ENCODE measurements around the gene BLVRA. TPM values are rescaled to one million over a fixed set of nuclear protein-coding genes. Genes with fewer than 3 reads are reported as not detected.

Gene BLVRA
- total and polyA plus RNA-seq, 2 donors (not counting 1 experiment from before 2014, with no cell fraction given): 5.4 to 6.9 TPM

- 100% methylated on average over 8 of the region's 10 CpGs for WGBS (ENCODE audit: insufficient coverage)
- ATAC-seq (ENCODE audit: low read depth): no peak
- no peak overlapping the region for H3K4me2 ChIP-seq (replicated peaks; ENCODE audit: low read depth, low read length, poor library complexity, severe bottlenecking)
- Mint-ChIP-seq H3K4me3 (no peak overlapping the region), H3K9me3 (ENCODE audit: insufficient read depth) (no peaks in the 10 kb centered on the region), H3K4me1 (no peaks in the 10 kb centered on the region), H3K27ac (no peak overlapping the region), H3K27me3 (no peaks in the 10 kb centered on the region)
- H3K27me3 ChIP-seq (replicated peaks in 1 of 4; ENCODE audit: control extremely low read depth in 1 of 4, control insufficient read depth in 3 of 4, insufficient read depth in 4 of 4, low read length in 3 of 4): no peaks in the 10 kb centered on the region
- H3K4me1 ChIP-seq (ENCODE audit: control insufficient read depth in 2 of 2, insufficient read depth in 2 of 2, low read length in 2 of 2): no peaks in the 10 kb centered on the region
- H2AFZ ChIP-seq (ENCODE audit: insufficient read depth, low read depth, low read length, poor library complexity, severe bottlenecking): no peak overlapping the region
- TF ChIP-seq EZH2 (IDR thresholded peaks at IDR 0.05; ENCODE audit: borderline replicate concordance, insufficient read depth, low read depth, low read length, poor library complexity, severe bottlenecking): no peak
- H3K9me3 ChIP-seq (ENCODE audit: control extremely low read depth in 1 of 3, control insufficient read depth in 2 of 3, insufficient read depth in 1 of 3, low read length in 2 of 3): no peaks in the 10 kb centered on the region
- POLR2A ChIA-PET: no interaction called here
- no peaks in the 10 kb centered on the region for H3K79me2 ChIP-seq (ENCODE audit: control insufficient read depth, insufficient read depth, low read length)
- H3K4me3 ChIP-seq (ENCODE audit: control extremely low read depth in 1 of 5, extremely low read depth in 1 of 5, insufficient read depth in 1 of 5, low read depth in 2 of 5, low read length in 4 of 5): no peak overlapping the region
- no peaks in the 10 kb centered on the region for H4K20me1 ChIP-seq (ENCODE audit: control insufficient read depth, insufficient read depth, low read length, poor library complexity, severe bottlenecking)
- H3K9ac ChIP-seq (ENCODE audit: low read length): no peak overlapping the region
- intact Hi-C loops (cut with micrococcal nuclease): no loop called here
- DNase-seq: no peak
- CTCF ChIA-PET: no interaction called here
- no peaks in the 10 kb centered on the region for H3K36me3 ChIP-seq (replicated peaks in 1 of 2; ENCODE audit: control extremely low read depth in 1 of 2, control insufficient read depth in 1 of 2, extremely low read depth in 1 of 2, insufficient read depth in 2 of 2, low read length in 1 of 2)
- H3K27ac ChIP-seq (ENCODE audit: low read length in 2 of 2): no peak overlapping the region
Observed at GRCh38 chr7:43781726-43782607, 23.5 kb downstream of the BLVRA start.

DNA sequence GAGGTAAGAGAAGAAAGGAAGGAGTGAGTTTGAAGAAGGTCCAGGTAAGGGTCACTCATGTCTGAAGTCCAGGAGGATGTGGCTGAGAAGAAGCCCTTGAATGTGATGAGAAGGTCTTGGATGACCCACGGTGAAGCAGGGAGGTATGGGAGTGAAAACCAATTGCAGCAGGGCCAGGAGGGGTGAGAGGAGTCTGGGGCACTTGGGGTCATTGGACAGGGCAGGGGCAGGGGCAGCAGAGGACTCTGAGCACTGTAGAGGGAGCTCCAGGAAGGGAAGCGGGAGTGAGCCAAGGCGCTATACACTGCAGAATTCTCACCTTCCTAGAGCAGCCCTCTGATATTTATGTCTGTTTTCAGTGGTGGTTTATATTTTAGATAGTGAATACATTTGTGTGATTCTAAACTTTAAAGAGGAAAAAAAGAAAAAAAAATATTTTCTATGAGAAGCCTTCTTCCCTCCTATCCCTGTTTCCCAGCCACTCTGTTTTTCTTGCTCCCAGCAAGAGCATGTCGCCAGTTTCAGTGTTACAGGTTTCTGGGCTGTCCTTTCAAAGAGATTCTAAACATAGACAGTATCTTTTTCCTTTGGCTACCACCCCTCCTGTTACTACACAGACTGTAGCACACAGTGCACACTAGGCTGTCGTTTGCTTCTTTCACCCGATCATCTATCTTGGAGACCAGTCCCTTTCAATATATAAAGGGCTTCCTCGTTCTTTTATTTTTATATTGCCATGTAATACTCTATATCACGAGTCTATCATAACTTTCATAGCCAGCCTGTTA lies 24.5 kb downstream of the BLVRA start:
- POLR2A ChIA-PET: no interaction called here
- H3K9ac ChIP-seq (ENCODE audit: low read length): no peak overlapping the region
- ATAC-seq (ENCODE audit: low read depth): no peak
- intact Hi-C loops (cut with micrococcal nuclease): no loop called here
- CTCF ChIA-PET: no interaction called here
- no peaks in the 10 kb centered on the region for H3K27me3 ChIP-seq (replicated peaks in 1 of 4; ENCODE audit: control extremely low read depth in 1 of 4, control insufficient read depth in 3 of 4, insufficient read depth in 4 of 4, low read length in 3 of 4)
- H3K27ac ChIP-seq (ENCODE audit: low read length in 2 of 2): no peak overlapping the region
- no peak overlapping the region for H2AFZ ChIP-seq (ENCODE audit: insufficient read depth, low read depth, low read length, poor library complexity, severe bottlenecking)
- H3K4me1 ChIP-seq (ENCODE audit: control insufficient read depth in 2 of 2, insufficient read depth in 2 of 2, low read length in 2 of 2): no peaks in the 10 kb centered on the region
- H3K9me3 Mint-ChIP-seq (ENCODE audit: insufficient read depth): no peaks in the 10 kb centered on the region
- H3K4me3 ChIP-seq (ENCODE audit: control extremely low read depth in 1 of 5, extremely low read depth in 1 of 5, insufficient read depth in 1 of 5, low read depth in 2 of 5, low read length in 4 of 5): no peak overlapping the region
- H3K27me3 Mint-ChIP-seq: no peaks in the 10 kb centered on the region
- no peaks in the 10 kb centered on the region for H3K36me3 ChIP-seq (replicated peaks in 1 of 2; ENCODE audit: control extremely low read depth in 1 of 2, control insufficient read depth in 1 of 2, extremely low read depth in 1 of 2, insufficient read depth in 2 of 2, low read length in 1 of 2)
- no peak overlapping the region for H3K27ac Mint-ChIP-seq
- H3K4me2 ChIP-seq (replicated peaks; ENCODE audit: low read depth, low read length, poor library complexity, severe bottlenecking): no peak overlapping the region
- no peaks in the 10 kb centered on the region for H4K20me1 ChIP-seq (ENCODE audit: control insufficient read depth, insufficient read depth, low read length, poor library complexity, severe bottlenecking)
- H3K79me2 ChIP-seq (ENCODE audit: control insufficient read depth, insufficient read depth, low read length): no peaks in the 10 kb centered on the region
- TF ChIP-seq, protein P1, sequence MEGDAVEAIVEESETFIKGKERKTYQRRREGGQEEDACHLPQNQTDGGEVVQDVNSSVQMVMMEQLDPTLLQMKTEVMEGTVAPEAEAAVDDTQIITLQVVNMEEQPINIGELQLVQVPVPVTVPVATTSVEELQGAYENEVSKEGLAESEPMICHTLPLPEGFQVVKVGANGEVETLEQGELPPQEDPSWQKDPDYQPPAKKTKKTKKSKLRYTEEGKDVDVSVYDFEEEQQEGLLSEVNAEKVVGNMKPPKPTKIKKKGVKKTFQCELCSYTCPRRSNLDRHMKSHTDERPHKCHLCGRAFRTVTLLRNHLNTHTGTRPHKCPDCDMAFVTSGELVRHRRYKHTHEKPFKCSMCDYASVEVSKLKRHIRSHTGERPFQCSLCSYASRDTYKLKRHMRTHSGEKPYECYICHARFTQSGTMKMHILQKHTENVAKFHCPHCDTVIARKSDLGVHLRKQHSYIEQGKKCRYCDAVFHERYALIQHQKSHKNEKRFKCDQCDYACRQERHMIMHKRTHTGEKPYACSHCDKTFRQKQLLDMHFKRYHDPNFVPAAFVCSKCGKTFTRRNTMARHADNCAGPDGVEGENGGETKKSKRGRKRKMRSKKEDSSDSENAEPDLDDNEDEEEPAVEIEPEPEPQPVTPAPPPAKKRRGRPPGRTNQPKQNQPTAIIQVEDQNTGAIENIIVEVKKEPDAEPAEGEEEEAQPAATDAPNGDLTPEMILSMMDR (IDR thresholded peaks at IDR 0.05): no peak
- TF ChIP-seq EZH2 (IDR thresholded peaks at IDR 0.05; ENCODE audit: borderline replicate concordance, insufficient read depth, low read depth, low read length, poor library complexity, severe bottlenecking): no peak
- H3K4me1 Mint-ChIP-seq: no peaks in the 10 kb centered on the region
- no peak for DNase-seq
- WGBS (ENCODE audit: insufficient coverage): 100% methylated on average over 2 of the region's 8 CpGs
- H3K9me3 ChIP-seq (ENCODE audit: control extremely low read depth in 1 of 3, control insufficient read depth in 2 of 3, insufficient read depth in 1 of 3, low read length in 2 of 3): no peaks in the 10 kb centered on the region
- H3K4me3 Mint-ChIP-seq: no peak overlapping the region

Measured in B cell (primary cell).